H1 (cell line): ENCODE data around the gene COQ2. TPM values are rescaled to one million over a fixed set of nuclear protein-coding genes. Genes with fewer than 3 reads are reported as not detected.

Experiments used
- CTCF ChIA-PET: fragments of 300-600 bp; sonication (Branson Sonifier 250); formaldehyde crosslinking; loops from one replicate; lab custom pipeline; 2021; ENCODE audit not compliant: partially characterized antibody; lab: Charles Lee
- POLR2A ChIA-PET: fragments of 300-600 bp; sonication (Branson Sonifier 250); formaldehyde crosslinking; loops from one replicate; lab custom pipeline; 2021; ENCODE audit warnings: inconsistent platforms; ENCODE audit not compliant: partially characterized antibody; lab: Charles Lee
- DNase-seq, 2 experiments: peaks; one replicate each; pipeline versions ENCODE4 v3.0.0 to v3.0.0-alpha.2; 2010 to 2022; ENCODE audit warnings: low spot score in 2 of 2, low read depth in 1 of 2, mixed read lengths in 1 of 2
- FAIRE-seq: peaks from 2 replicates; lab custom pipeline; 2011; peaks lifted over from hg19 to GRCh38; lab: Jason Lieb, UNC
- H2AFZ ChIP-seq: 2 replicates; pipeline ENCODE4 v1.8.1; 2012; ENCODE audit warnings: low read length, inconsistent platforms
- H2AK5ac ChIP-seq: 2 replicates; pipeline ENCODE4 v1.6.1; 2013; ENCODE audit warnings: low read depth, low read length
- H2BK120ac ChIP-seq: replicated peaks from 2 replicates; pipeline ENCODE3; 2013; ENCODE audit warnings: low read depth, low read length, inconsistent platforms
- H2BK12ac ChIP-seq: 2 replicates; pipeline ENCODE4 v1.6.1; 2013; ENCODE audit warnings: low read depth, low read length
- H2BK15ac ChIP-seq: 2 replicates; pipeline ENCODE4 v1.6.1; 2013; ENCODE audit warnings: low read length
- H2BK20ac ChIP-seq: 2 replicates; pipeline ENCODE4 v1.6.1; 2013; ENCODE audit warnings: low read length
- H2BK5ac ChIP-seq: 2 replicates; pipeline ENCODE4 v1.6.1; 2013; ENCODE audit warnings: low read depth, low read length
- H3K14ac ChIP-seq: 2 replicates; pipeline ENCODE4 v1.6.1; 2013; ENCODE audit warnings: inconsistent platforms; ENCODE audit not compliant: insufficient read length
- H3K18ac ChIP-seq: 2 replicates; pipeline ENCODE4 v1.6.1; 2013; ENCODE audit warnings: low read length; ENCODE audit errors: extremely low read depth
- H3K23ac ChIP-seq: 2 replicates; pipeline ENCODE4 v1.6.1; 2013; ENCODE audit warnings: inconsistent platforms; ENCODE audit not compliant: insufficient read length
- H3K23me2 ChIP-seq: 2 replicates; pipeline ENCODE4 v1.6.1; 2013; ENCODE audit warnings: low read depth, low read length
- H3K27ac ChIP-seq: 2 replicates; pipeline ENCODE4 v1.6.1; 2011; ENCODE audit warnings: low read depth, low read length, inconsistent platforms
- H3K27me3 ChIP-seq, 4 experiments: replicated peaks in 1 of 4; 1 replicate in 1 of 4; 2 replicates in 3 of 4; pipeline versions ENCODE4 v1.6.1 to v1.8.1; 2011 to 2013; ENCODE audit warnings: low read length in 3 of 4, mild to moderate bottlenecking in 3 of 4, inconsistent platforms in 2 of 4, mixed read lengths in 2 of 4, moderate library complexity in 1 of 4; ENCODE audit not compliant: control insufficient read depth in 3 of 4, insufficient read depth in 3 of 4; ENCODE audit errors: extremely low read depth in 1 of 4
- H3K36me3 ChIP-seq, 4 experiments: 2 replicates each; pipeline versions ENCODE4 v1.6.1 to v1.8.1; 2011 to 2013; ENCODE audit warnings: mild to moderate bottlenecking in 4 of 4, low read length in 3 of 4, moderate library complexity in 2 of 4, control low read depth in 1 of 4, inconsistent platforms in 1 of 4; ENCODE audit not compliant: insufficient read depth in 4 of 4, control insufficient read depth in 2 of 4
- H3K4ac ChIP-seq: replicated peaks from 2 replicates; pipeline ENCODE3; 2013; ENCODE audit warnings: low read length, low read depth, mixed read lengths, inconsistent platforms; ENCODE audit not compliant: insufficient read length
- H3K4me1 ChIP-seq, 4 experiments: replicated peaks in 1 of 4; 1 replicate in 1 of 4; 2 replicates in 3 of 4; pipeline versions ENCODE4 v1.6.1 to v1.8.1; 2011 to 2013; ENCODE audit warnings: low read length in 3 of 4, inconsistent platforms in 2 of 4, mixed read lengths in 1 of 4; ENCODE audit not compliant: insufficient read depth in 4 of 4, control insufficient read depth in 3 of 4
- H3K4me2 ChIP-seq, 2 experiments: 2 replicates each; pipeline versions ENCODE4 v1.6.1 to v1.8.1; 2011 to 2013; ENCODE audit warnings: low read depth in 2 of 2, low read length in 2 of 2, control low read depth in 1 of 2, inconsistent platforms in 1 of 2, mild to moderate bottlenecking in 1 of 2; ENCODE audit not compliant: insufficient read depth in 1 of 2
- H3K4me3 ChIP-seq, 4 experiments: fragments of 200-600, 300-600 bp in 1 of 4; sonication (generic), shearing (Covaris generic), sonication (Bioruptor Twin) in 1 of 4; 2 replicates each; pipeline versions ENCODE4 v1.5.1 to v1.8.1; 2011 to 2016; ENCODE audit warnings: low read length in 4 of 4, low read depth in 3 of 4, control low read depth in 2 of 4, inconsistent platforms in 2 of 4, mild to moderate bottlenecking in 2 of 4, mixed read lengths in 1 of 4, moderate library complexity in 1 of 4; ENCODE audit not compliant: insufficient read depth in 2 of 4; ENCODE audit errors: extremely low read depth in 1 of 4
- H3K56ac ChIP-seq: replicated peaks from 2 replicates; pipeline ENCODE3; 2013; ENCODE audit warnings: low read depth, mild to moderate bottlenecking, mixed read lengths, low read length, inconsistent platforms; ENCODE audit not compliant: insufficient read length
- H3K79me1 ChIP-seq: 2 replicates; pipeline ENCODE4 v1.6.1; 2013; ENCODE audit warnings: low read depth, low read length, control low read depth
- H3K79me2 ChIP-seq, 2 experiments: 2 replicates each; pipeline versions ENCODE4 v1.6.1 to v1.8.1; 2012 to 2013; ENCODE audit warnings: low read length in 2 of 2, mild to moderate bottlenecking in 2 of 2, inconsistent platforms in 1 of 2; ENCODE audit not compliant: insufficient read depth in 2 of 2, control insufficient read depth in 1 of 2
- H3K9ac ChIP-seq, 4 experiments: replicated peaks in 1 of 4; 1 replicate in 1 of 4; 2 replicates in 3 of 4; pipeline versions ENCODE4 v1.6.1 to v1.8.1; 2011 to 2013; ENCODE audit warnings: low read depth in 3 of 4, low read length in 3 of 4, control low read depth in 2 of 4, mild to moderate bottlenecking in 2 of 4, moderate library complexity in 2 of 4, inconsistent platforms in 1 of 4; ENCODE audit errors: extremely low read depth in 1 of 4
- H3K9me3 ChIP-seq, 2 experiments: 2 replicates each; pipeline versions ENCODE4 v1.6.1 to v1.8.1; 2012 to 2013; ENCODE audit warnings: mild to moderate bottlenecking in 2 of 2, moderate library complexity in 2 of 2, control low read depth in 1 of 2, inconsistent platforms in 1 of 2, low read depth in 1 of 2, low read length in 1 of 2, mixed read lengths in 1 of 2; ENCODE audit not compliant: insufficient read depth in 2 of 2
- H4K20me1 ChIP-seq, 2 experiments: replicated peaks in 1 of 2; 2 replicates each; pipeline versions ENCODE3 to v1.8.1; 2011 to 2013; ENCODE audit warnings: inconsistent platforms in 2 of 2, low read length in 2 of 2, mild to moderate bottlenecking in 1 of 2; ENCODE audit not compliant: insufficient read depth in 2 of 2, control insufficient read depth in 1 of 2
- H4K5ac ChIP-seq: 2 replicates; pipeline ENCODE4 v1.6.1; 2013; ENCODE audit warnings: low read length, low read depth, mixed read lengths, inconsistent platforms; ENCODE audit not compliant: insufficient read length
- H4K8ac ChIP-seq: 2 replicates; pipeline ENCODE4 v1.8.0; 2013; ENCODE audit warnings: mild to moderate bottlenecking, moderate library complexity, low read length, inconsistent platforms; ENCODE audit not compliant: insufficient read depth; ENCODE audit errors: extremely low read depth
- H4K91ac ChIP-seq: replicated peaks from 2 replicates; pipeline ENCODE3; 2013; ENCODE audit warnings: low read length, mixed read lengths, inconsistent platforms; ENCODE audit not compliant: insufficient read length
- ASH2L ChIP-seq: fragments of 200-600, 300-600 bp; sonication (generic); IDR thresholded peaks from one replicate; pipeline ENCODE4 v1.7.1; 2017; ENCODE audit warnings: low read length
- BACH1 ChIP-seq: IDR thresholded peaks from 2 replicates; pipeline ENCODE4 v1.6.1; 2012; ENCODE audit warnings: low read length, improper control_type of control experiment
- BRCA1 ChIP-seq: IDR thresholded peaks from 2 replicates; pipeline ENCODE4 v1.6.1; 2012; ENCODE audit warnings: low read depth, low read length, improper control_type of control experiment
- CBX8 ChIP-seq: fragments of 300-800, 300-1000 bp; sonication (generic); IDR thresholded peaks from 2 replicates; pipeline ENCODE4 v1.7.1; 2016; ENCODE audit warnings: low read depth, low read length, borderline replicate concordance
- CREB1 ChIP-seq: IDR thresholded peaks from 2 replicates; pipeline ENCODE4 v1.6.1; 2012; ENCODE audit warnings: inconsistent platforms
- EP300 ChIP-seq, 2 experiments: IDR thresholded peaks; 1 replicate in 1 of 2; 2 replicates in 1 of 2; pipeline ENCODE4 v1.6.1; 2011 to 2012; ENCODE audit warnings: low read depth in 2 of 2, low read length in 2 of 2, mild to moderate bottlenecking in 2 of 2, borderline replicate concordance in 1 of 2, inconsistent platforms in 1 of 2, moderate library complexity in 1 of 2
- GABPA ChIP-seq: IDR thresholded peaks from 2 replicates; pipeline ENCODE4 v1.6.1; 2011; ENCODE audit warnings: mild to moderate bottlenecking, low read length, moderate library complexity, borderline replicate concordance; ENCODE audit not compliant: insufficient read depth
- JUND ChIP-seq: IDR thresholded peaks from 2 replicates; pipeline ENCODE4 v1.6.1; 2011; ENCODE audit warnings: mild to moderate bottlenecking, improper control_type of control experiment, low read length
- KDM1A ChIP-seq: fragments of 200-600, 300-600 bp; sonication (generic); IDR thresholded peaks from 2 replicates; pipeline ENCODE4 v1.7.1; 2016; ENCODE audit warnings: mild to moderate bottlenecking, low read length, borderline replicate concordance
- KDM5A ChIP-seq: fragments of 200-600 bp; IDR thresholded peaks from 2 replicates; pipeline ENCODE4 v1.7.1; 2012; ENCODE audit warnings: mild to moderate bottlenecking, low read length, inconsistent platforms, mixed read lengths
- POLR2A ChIP-seq, 2 experiments: IDR thresholded peaks; 1 replicate in 1 of 2; 2 replicates in 1 of 2; pipeline ENCODE4 v1.6.1; 2011; ENCODE audit warnings: low read depth in 2 of 2, low read length in 2 of 2, mild to moderate bottlenecking in 2 of 2; ENCODE audit errors: control extremely low read depth in 1 of 2
- SAP30 ChIP-seq: fragments of 300-600 bp; sonication (generic); IDR thresholded peaks from 2 replicates; pipeline ENCODE4 v1.7.1; 2012; ENCODE audit warnings: low read length, moderate library complexity, mild to moderate bottlenecking, inconsistent platforms; ENCODE audit not compliant: insufficient read depth, insufficient replicate concordance
- SUZ12 ChIP-seq: fragments of 200-600 bp; sonication (generic); IDR thresholded peaks from 2 replicates; pipeline ENCODE4 v1.6.1; 2012; ENCODE audit warnings: mild to moderate bottlenecking, inconsistent platforms, low read length, moderate library complexity, mixed read lengths
- WGBS, 2 experiments: shearing (Covaris generic) in 1 of 2; methylation state at CpG; one replicate each; pipeline versions ENCODE4 v1.1.6 to v1.1.7; 2013 to 2015; ENCODE audit warnings: low lambda C conversion rate in 2 of 2, mixed read lengths in 2 of 2, inconsistent platforms in 1 of 2, low coverage in 1 of 2, missing lambda C conversion rate in 1 of 2; ENCODE audit not compliant: insufficient replicate concordance in 2 of 2, insufficient coverage in 1 of 2, insufficient read length in 1 of 2; ENCODE audit errors: extremely low coverage in 1 of 2, missing lambda C conversion rate in 1 of 2; 5-methylcytosine and 5-hydroxymethylcytosine counted together
- polyA plus RNA-seq, 7 experiments: library from polyadenylated mRNA; depleted of rRNA in 3 of 7; stranded (reverse) in 5 of 7; unstranded in 2 of 7; fragments of >200 nt in 5 of 7; fragments of 200-250 nt in 2 of 7; gene quantifications; 1 replicate in 5 of 7; 2 replicates in 1 of 7; 4 replicates in 1 of 7; pipeline versions ENCODE4 v1.2.1 to v1.2.3, GENCODE V29; 2011 to 2013; ENCODE audit warnings: missing spikeins in 2 of 7, mixed read lengths in 2 of 7
- total RNA-seq: library from RNA; stranded (reverse); fragmentation: NEBNext Ultra II Directional; extraction: Animal tissue kit (Norgen Biotek cat#: 25700); gene quantifications from 2 replicates; pipeline ENCODE4 v1.2.1, GENCODE V29; 2021

The COQ2 gene
- total and polyA plus RNA-seq, 2 of the 8 experiments (the other 6 are each of a cell fraction or from before 2014, with no cell fraction given) = 21.5 to 22.9 TPM

DNA sequence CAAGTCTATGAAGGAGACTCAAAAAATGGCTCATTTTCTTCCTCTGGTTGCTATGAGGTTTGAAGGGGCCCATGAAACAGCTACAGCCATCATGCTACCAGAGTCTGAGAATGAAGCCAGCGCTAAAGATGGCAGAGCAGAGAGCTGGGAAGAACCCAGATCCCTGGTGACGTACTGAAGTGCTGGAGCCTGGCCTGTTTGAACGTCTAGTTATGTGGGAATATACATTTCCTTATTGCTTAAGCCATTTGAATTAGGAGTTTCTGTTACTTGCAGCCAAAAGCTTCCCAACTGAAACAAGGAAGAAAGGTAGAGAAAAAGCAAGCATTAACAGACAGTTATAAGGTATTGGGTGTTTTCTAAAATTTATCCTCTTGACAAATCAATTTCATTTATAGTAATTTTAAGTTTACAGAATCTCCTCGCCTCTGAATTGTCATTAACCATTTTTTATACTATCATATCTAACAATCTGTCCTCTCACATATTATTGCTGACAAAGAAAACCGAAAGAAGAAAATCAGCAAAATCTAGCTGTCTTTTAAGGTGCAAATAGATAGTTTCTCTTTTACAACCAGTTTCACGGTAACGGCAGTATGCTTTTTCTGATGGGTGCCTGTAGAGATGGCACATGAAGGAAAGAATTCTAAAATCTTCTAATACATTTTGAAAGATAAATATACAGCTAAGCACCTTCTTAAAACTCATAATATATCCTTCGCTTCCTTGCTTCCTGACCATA is 8.9 kb upstream of the COQ2 start:
- H4K5ac ChIP-seq = no peak overlapping the region
- no peak overlapping the region for H3K56ac ChIP-seq
- no peak overlapping the region for H3K14ac ChIP-seq
- no peaks in the 10 kb centered on the region for H3K36me3 ChIP-seq
- H3K23ac ChIP-seq = no peak overlapping the region
- H4K91ac ChIP-seq = no peak overlapping the region
- no peaks in the 10 kb centered on the region for H3K4me1 ChIP-seq
- no peak overlapping the region for H3K27ac ChIP-seq
- H4K20me1 ChIP-seq = no peaks in the 10 kb centered on the region
- WGBS, 2 experiments = 91% methylated on average over 8 of the region's 8 CpGs; no CpG with 5 or more reads in 1 of the 2 experiments
- no peak overlapping the region for H3K4ac ChIP-seq
- no peak overlapping the region for H2BK12ac ChIP-seq
- DNase-seq = no peak
- H3K79me1 ChIP-seq = no peaks in the 10 kb centered on the region
- ChIA-PET POLR2A (no interaction called here), CTCF (interaction anchor here (0.7 to 3.9 kb wide), 5 partner anchors 12 to 93 kb away, joined by 3 to 23 read pairs (median 3); no protein-coding TSS in a partner anchor)
- no peak overlapping the region for H2BK120ac ChIP-seq
- H3K23me2 ChIP-seq = no peaks in the 10 kb centered on the region
- no peak overlapping the region for H3K9ac ChIP-seq
- no peak overlapping the region for H3K4me3 ChIP-seq
- no peak overlapping the region for H2BK5ac ChIP-seq
- no peak overlapping the region for H4K8ac ChIP-seq
- H2BK15ac ChIP-seq = no peak overlapping the region
- H3K18ac ChIP-seq = no peak overlapping the region
- H2AK5ac ChIP-seq = no peak overlapping the region
- no peaks in the 10 kb centered on the region for H3K9me3 ChIP-seq
- H3K79me2 ChIP-seq = no peaks in the 10 kb centered on the region
- FAIRE-seq = no peak
- H3K27me3 ChIP-seq = no peaks in the 10 kb centered on the region
- H2BK20ac ChIP-seq = no peak overlapping the region
- H2AFZ ChIP-seq = no peak overlapping the region
- no peak overlapping the region for H3K4me2 ChIP-seq
- no peak for TF ChIP-seq POLR2A (IDR thresholded peaks at IDR 0.05; ENCODE audit: control extremely low read depth in 1 of 2, low read depth in 2 of 2, low read length in 2 of 2)
- TF ChIP-seq ASH2L = no peak
- no peak for TF ChIP-seq KDM5A
- TF ChIP-seq CREB1 = no peak
- no peak for TF ChIP-seq GABPA
- no peak for TF ChIP-seq KDM1A
- TF ChIP-seq BACH1 = no peak
- TF ChIP-seq EP300 (IDR thresholded peaks at IDR 0.05; ENCODE audit: borderline replicate concordance in 1 of 2, low read depth in 2 of 2, low read length in 2 of 2) = no peak
- TF ChIP-seq SUZ12 = no peak
- TF ChIP-seq SAP30 = no peak
- TF ChIP-seq JUND = no peak
- no peak for TF ChIP-seq BRCA1
- TF ChIP-seq CBX8 = no peak
